HG02610 (cell line): ENCODE measurements around the gene ABHD12.
"Not testable (repeated sequence)": the region's sequence is repeated elsewhere in the genome, so short reads cannot be mapped to it uniquely, and the experiment has no call there.

Source experiments
- ATAC-seq: cut with Tn5 transposase; IDR thresholded peaks from one replicate; pipeline ENCODE4 v1.9.1; 2021; ENCODE audit warnings: mild to moderate bottlenecking, moderate library complexity; ENCODE audit not compliant: unreplicated experiment

ABHD12 gene

DNA sequence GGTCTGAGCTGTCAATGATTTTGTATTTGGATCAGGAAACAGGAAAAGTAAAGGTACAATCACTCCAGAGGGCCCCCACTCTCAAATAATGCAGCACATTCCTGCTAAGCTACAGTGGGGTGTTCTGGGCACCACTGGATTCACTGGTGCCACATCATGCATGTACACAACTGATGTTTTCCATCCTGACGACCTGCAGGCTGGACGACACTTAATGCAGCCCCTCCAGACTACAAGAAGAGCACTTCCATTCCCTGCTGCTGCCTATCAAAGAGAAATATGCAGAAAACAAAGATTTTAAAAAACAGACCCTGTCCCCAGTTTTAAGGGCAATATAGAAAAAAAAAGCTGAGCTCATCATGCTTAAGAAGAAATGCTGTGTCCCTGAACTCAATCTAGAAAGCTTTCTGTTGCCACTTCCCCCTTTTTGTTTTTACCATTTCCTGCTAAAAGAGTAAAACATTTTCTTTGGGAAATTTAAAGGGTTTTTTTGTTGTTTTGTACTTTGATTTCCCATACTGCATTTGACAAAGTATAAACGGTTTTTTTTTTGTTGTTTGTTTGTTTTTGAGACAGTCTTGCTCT lies 35.5 kb downstream of the ABHD12 start:
- no peak for ATAC-seq

DNA sequence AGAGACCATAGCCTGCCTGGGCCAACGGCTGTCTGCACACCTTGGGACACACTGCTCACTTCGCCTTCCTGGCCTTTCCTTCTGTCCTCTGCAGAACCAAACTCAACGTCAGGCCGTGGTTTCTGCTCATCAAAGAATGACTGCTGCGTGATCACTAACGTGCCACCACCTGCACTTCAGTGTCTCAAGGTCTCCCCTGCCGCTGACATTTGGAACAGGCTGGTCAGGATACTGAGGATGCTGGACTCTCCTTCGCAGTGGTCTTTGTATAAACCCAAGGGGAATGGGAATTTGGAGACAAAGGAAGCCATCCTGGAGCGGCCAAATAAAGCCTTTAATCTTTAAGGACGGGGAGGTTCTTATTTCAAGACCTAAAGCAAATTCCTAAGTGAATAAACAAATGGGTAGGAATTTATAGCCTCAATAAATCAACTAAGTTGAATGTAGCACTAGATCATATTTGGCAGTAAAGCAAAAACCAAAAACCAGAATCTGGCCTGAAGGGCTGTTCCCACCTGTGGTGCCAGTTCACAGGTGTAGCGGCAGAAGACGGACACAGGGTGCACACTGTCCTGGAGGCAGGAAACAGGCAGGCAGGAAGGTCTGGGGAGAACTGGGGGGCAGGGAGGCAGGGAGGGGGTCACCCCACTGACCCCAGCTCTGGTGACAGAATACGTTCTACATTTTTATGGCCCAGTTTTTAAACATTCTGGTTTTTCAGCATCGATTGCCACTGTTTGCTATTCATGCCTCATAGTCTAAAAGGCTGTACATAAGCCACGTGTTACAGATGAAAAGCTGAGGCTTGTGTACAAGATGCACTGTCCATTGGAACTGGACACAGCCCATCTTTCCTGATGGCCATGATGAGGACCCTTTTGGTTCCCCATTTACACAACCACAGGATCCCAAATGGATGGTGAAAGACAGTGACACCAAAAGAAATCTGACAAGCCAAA lies 36.6 kb downstream of the ABHD12 start:
- no peak for ATAC-seq

DNA sequence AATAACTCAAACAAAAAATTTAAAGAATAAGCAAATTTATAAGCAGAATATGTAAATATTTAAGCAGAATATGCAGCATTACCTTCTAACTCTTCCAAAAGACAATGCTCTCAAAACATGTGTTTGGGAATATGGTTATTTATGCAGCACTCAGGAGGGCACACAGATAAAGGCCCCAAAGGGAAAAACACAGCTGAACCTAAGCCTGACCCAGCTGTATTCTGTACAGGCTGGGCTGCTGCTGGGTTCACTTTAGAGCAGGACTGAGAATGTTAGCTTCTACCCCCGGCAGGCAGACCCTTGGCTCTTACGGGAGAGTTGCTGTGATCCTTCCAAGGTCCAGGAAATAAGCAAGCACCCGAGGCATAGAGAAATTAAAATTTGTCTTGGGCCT lies 37.3 kb downstream of the ABHD12 start:
- ATAC-seq, result no peak

DNA sequence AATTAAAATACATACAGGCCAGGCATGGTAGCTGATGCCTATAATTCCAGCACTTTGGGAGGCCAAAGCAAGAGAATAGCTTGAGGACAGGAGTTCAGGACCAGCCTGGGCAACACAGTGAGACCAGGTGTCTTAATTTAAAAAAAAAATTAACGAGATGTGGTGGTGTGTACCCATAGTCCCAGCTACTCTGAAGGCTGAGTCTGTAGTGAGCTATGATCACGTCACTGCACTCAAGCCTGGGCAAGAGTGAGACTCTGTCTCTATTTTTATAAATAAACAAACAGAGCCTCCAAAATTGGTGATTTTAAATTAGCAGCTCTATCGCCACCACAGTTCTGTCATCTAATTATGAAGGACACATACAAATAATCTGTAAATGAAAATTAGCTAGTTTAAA lies 37.9 kb downstream of the ABHD12 start:
- ATAC-seq, result no peak

DNA sequence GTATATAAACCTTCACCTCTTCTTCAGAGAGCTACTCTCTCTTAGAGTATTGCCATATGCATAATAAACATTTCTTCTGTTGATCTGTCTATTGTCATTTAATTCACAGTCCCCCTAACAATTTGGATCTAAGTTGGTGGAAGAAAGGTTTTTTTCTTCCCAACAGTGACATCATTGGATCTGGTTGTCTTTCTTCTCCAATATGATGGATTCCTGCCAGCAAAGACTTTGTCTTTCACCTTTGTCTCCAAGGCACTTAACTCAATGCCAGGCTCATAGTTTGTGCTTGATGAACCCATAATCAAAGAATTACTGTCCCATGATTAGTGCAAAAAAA lies 39.6 kb downstream of the ABHD12 start:
- ATAC-seq, result no peak

DNA sequence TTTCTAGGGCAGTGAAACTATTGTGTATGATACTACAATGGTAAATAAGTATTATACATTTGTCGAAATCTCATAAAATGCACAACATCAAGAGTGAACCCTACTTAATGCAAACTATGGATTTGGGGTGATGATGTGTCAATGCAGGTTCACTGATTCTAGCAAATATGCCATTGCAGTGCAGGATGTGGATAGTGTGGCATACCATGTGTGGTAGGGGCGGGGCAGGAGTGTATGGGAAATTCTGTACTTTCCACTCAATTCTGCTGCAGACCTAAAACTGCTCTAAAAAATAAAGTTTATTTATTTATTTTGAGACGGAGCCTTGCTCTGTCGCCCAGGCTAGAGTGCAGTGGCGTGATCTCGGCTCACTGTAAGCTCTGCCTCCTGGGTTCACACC lies 44.3 kb downstream of the ABHD12 start:
- no peak for ATAC-seq

DNA sequence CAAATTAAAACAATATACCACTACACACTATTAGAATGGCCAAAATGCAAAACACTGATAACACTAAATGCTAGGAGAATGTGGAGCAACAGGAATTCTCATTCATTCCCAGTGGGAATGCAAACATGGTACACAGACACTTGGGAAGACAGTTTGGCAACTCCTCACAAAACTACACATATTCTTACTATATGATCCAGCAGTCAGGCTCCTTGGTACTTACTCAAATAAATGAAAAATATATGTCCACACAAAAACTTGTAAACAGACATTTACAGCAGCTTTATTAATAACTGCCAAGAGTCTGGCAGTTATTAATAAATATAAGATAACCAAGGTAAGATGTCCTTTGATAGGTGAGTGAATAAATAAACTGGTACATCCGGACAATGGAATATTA lies 44.9 kb downstream of the ABHD12 start:
- ATAC-seq, result no peak

DNA sequence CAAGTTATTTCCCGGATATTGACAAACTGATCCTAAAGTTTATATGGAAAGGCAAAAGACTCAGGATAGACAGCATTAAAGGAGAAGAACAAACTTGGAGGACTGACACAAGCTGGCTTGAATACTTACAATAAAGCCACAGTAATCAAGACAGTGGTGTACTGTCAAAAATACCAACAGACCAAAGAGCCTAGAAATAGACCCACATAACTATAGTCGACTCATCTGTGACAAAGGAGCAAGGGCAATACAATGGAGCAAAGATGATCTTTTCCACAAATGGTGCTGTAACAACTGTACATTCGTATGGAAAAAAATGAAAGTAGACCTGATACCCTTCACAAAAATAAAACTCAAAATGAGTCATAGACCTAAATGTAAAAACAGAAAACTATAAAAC lies 46.0 kb downstream of the ABHD12 start:
- ATAC-seq, result no peak

DNA sequence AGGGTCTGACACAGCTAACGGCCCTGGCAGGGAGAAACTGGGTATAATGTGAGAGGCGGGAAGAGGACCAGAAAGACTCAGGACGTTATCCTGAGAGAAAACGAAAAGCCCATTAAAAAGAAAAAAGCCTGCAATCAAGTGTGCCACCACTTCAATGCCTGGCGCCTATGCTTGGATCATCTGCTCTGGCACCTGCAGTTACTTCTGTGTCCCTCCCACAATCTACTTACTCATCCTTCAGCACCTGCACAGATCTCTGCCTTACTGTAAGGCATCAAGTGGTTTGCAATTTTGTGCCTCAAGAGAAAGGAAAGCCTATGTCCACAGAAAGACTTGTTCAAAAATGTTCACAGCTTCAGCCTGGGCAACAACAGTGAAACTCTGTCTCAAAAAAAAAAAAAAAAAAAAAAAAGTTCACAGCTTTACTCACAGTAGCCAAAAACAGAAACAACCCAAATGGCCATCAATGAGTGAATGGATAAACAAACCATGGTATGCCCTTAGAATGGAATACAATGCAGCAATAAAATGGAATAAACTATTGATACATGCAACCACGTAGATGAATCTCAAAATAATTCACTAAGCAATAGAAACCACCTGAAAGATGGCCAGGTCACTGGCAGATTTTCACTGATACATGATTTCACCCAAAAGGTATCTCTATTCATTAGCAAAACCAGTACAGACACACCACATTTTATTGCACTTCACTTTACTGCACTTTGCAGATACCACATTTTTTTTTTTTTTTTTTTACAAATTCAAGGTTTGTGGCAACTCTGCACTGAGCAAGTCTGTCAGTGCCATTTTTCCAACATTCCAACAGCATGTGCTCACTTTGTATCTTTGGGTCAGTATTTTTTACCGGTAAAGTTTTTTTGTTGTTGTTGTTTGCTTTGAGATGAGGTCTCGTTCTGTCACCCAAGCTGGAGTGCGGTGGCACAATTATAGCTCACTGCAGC lies 48.6 kb downstream of the ABHD12 start:
- ATAC-seq, result no peak

DNA sequence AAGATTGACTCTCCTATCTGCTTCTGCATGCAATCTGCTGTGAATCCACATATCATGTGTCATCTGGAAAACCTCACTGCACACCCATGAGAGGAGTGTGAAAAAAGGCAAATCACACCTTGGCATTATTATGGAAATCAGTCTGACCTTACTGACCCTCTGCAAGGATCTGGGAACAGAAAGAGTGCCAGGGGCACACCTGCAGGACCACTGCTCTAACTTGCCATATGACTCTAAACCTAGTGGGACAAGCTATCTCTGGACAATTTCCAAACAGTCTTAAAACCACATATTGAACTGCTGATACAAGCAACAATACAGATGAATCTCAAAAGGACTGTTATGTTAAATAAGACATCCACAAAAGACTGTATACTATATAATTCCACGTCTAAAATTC lies 50.3 kb downstream of the ABHD12 start:
- ATAC-seq, result no peak

DNA sequence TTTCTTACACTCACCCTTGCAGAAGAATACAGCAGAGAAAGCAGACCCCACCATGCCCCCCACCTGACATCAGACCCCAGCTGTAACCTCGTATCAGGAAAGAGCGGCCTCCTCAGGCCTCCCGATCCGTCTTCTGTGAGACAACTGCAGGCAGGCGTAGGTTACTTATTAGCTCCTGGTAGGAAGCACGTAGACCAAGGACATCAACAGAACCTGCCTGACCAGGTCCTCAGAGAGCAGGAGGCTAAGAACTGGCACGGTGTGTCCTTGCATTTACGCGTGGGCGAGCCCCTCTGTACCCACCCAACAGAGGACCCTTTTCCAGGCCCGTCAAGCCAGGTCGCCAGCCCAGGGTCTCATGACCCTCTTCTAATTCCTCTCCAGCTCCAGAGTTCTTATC lies 51.0 kb downstream of the ABHD12 start:
- no peak for ATAC-seq

DNA sequence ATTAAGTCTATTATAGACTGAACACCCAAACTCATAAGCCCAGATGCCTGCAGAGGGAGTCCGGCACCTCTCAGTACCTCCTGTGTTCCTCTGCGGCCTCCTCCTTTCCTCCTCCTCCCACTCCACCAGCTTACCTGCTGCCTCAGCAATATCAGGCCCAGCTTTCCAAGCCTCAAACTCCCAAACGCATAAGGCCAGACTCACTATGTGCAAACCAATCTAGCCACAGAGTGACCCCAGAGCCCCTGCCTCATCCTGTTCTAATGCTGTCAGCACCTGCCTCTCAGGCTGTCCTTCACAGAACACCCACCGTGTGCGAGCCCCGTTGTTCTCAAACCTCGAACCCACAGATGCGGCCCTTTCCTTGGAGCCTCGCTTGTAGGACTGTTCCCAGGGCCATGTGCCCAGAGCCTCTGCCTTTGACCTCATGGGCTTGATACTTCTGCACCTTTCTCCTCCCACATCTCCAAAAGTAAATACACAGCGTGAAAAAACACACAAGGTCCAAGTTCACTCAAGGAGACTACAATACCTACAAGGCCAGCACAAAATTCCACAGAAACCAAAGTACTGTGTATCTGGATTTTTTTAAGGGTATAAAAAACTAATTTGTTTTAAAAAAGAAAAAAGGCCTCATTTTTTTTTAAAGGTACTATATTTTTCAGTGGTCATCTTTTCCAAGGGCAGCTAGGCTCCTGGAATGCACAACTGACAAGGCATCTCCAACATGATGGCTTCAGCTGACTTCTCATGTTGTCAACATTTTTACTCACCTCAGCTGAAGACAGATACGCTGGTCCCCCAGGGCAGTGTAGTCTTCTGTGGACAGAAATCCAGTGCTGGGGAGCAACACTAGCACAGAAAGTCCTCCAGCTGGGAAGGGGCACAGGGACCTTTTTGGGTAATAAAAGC lies 52.3 kb downstream of the ABHD12 start:
- no peak for ATAC-seq

DNA sequence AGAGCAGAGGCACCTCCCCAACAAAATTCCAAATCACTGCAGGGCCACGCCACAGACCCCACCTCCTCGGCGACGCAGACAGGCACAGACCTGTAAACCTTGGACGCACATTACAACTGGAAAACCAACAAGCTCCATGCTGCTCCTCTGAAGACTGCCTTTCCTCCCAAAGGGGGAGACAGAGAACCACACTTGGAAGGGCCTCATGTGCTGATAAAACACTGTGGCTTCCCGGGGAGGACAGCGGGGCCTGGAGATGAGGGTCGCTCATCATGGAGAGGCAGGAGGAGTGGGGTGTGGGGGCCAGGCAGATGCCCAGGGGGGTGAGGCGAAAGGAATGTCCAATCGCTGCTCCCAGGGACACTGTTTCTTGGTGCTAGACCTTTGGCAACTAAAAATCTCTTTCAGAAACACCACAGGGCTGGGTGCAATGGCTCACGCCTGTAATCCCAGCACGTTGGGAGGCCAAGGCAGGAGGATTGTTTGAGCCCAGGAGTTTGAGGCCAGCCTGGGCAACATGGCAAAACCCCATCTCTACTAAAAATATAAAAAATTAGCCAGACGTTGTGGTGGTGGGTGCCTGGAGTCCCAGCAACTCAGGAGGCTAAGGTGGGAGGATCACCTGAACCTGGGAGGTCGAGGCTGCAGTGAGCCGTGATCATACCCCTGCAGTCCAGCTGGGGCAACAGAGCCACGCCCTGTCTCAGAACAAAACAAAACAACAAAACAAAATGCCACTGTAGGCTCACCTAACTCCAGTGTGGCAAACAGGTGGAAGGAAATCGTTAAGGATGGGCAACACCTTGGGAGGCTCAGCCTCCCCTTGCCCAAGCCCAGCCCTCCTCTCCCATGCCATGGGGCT lies 53.8 kb downstream of the ABHD12 start:
- ATAC-seq, result no peak

DNA sequence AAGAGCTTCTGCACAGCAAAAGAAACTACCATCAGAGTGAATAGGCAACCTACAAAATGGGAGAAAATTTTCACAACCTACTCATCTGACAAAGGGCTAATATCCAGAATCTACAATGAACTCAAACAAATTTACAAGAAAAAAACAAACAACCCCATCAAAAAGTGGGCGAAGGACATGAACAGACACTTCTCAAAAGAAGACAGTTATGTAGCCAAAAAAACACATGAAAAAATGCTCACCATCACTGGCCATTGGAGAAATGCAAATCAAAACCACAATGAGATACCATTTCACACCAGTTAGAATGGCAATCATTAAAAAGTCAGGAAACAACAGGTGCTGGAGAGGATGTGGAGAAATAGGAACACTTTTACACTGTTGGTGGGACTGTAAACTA lies 55.7 kb downstream of the ABHD12 start:
- not testable (repeated sequence) for ATAC-seq

DNA sequence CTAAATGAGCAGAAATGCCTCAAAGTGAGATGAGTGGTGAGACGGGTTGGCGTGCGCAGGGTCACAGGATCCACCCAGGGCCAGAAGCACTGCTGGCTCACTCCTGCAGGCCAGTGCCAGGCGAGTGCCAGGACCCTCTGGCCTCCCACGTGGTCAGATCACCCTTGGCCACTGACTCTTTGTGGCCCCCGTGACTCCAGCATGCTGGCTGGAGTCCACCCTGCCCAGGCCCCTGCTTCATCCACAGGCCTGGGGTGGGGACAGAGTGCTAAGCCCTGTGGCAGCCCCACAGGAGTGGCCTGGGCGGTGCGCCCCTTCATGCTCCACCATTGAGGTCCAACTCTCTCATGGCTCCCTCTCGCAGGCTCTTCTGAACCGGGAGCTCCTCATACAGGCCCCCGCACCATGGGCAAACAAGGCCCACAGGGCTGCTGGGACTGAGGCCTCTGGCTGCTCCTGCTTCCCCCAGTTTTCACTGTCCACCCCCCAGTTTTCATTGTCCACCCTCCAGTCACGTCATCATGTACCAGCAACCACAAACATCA lies 61.6 kb downstream of the ABHD12 start:
- no peak for ATAC-seq

DNA sequence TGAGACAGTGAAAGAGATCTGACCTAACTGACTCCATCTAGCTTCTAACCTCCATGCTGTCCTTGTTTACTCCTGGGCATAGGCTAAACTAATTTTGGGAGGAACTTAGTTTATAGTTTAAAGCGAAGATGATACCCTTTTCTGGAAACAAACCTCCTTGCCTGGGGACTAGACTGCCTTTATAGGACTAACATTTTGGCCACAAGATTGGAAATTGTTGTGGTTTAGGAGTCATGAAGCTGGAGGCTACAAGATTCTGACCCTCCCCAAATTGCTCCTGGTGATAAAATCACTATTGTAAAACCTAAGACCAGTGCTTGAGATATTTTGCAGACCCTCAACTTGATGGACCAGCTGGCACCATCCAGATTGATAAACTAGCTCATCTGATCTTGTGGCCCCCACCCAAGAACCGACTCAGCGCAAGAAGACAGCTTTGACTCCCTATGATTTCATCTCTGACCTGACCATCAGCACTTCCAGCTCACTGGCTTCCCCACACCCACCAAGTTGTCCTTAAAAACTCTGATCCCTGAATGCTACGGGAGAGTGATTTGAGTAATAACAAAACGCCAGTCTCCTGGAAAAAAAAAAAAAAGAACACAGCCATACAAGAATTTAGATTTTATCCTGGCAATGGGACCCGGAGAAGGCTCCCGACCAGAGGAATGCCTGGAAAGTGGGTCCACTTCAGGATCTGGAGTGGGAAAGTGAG lies 63.0 kb downstream of the ABHD12 start:
- ATAC-seq, result no peak

DNA sequence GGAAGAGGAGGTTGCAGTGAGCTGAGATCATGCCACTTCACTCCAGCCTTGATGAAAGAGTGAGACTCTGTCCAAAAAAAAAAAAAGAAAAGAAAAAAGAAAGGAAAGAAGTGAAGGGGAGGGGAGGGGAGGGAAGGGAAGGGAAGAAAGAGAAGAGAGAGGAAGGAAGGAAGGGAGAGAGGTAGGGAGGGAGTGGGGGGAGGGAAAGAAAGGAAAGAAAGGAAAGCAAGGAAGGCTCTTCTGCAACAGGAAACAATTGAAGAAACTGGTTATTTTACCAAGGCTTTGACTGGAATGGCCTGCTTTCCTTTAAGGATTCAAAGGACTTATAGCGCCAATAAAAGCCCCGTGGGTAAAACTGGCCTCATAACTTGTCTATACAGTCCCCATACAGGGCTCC lies 64.6 kb downstream of the ABHD12 start:
- no peak for ATAC-seq

DNA sequence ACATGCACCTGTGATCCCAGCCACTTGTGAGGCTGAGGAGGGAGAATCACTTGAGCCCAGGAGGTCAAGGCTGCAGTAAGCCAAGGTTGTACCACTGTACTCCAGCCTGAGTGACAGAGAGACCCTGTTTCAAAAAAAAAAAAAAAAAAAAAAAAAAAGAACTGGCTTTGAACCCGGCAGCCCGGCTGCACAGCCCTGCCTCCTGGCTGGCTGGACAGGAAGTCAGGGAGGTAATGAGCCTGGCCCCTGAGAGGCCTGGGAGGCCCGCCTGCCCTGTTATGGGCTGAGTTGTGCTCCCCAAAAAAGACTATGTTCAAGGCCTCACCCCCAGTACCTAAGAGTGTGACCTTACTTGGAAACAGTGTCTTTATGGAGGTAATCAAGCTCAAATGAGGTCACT lies 65.6 kb downstream of the ABHD12 start:
- ATAC-seq, result no peak

DNA sequence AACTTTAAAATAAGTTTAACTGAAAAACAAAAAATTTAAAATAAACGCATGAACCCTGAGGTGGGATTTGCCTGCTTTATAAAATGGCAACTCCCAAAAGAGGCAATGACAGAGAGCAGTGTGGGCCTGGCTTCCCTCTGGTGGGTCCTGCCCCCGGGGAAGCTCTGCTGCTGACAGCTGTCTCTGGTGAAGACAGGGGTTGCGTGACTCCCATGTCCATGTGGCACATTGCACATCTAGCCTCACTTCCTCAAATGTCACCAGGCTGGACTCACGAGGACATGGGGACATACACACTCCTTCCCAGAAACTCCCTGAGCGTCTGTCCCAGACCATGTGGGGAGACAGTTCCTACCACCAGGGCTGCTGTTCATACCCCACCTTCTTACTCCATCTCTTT lies 66.2 kb downstream of the ABHD12 start:
- ATAC-seq, result no peak
